HL-60/S4 treated with phorbol 12-myristate 13-acetate at 8.2 ng/mL for 4 days and 3 days (cell line): Measurements from ENCODE around the gene AKAP13.
"Not testable (repeated sequence)": the region's sequence is repeated elsewhere in the genome, so short reads cannot be mapped to it uniquely, and the experiment has no call there.

ENCODE experiments used
- in situ Hi-C: fragments of 300-500 bp; cut with MboI; formaldehyde crosslinking; loops from 2 replicates; pipeline ENCODE4 v1.15.0; 2022; ENCODE audit warnings: low sequenced_read_pairs

The AKAP13 gene

GRCh38 chr15:85583442-85583841 is 203.0 kb downstream of the AKAP13 start:
- in situ Hi-C loops: no loop called here

- in situ Hi-C loops: no loop called here
These were observed 203.6 kb downstream of the AKAP13 start for GRCh38 chr15:85583923-85584390.

GRCh38 chr15:85584872-85585271 is 204.5 kb downstream of the AKAP13 start:
- in situ Hi-C loops: no loop called here

- in situ Hi-C loops: not testable (repeated sequence)
These were observed 205.8 kb downstream of the AKAP13 start for GRCh38 chr15:85586196-85586595.

- in situ Hi-C loops: no loop called here
These were observed 207.5 kb downstream of the AKAP13 start for GRCh38 chr15:85587707-85588411.

GRCh38 chr15:85588677-85589076 is 208.3 kb downstream of the AKAP13 start:
- in situ Hi-C loops: no loop called here

GRCh38 chr15:85589851-85590250 is 209.4 kb downstream of the AKAP13 start:
- in situ Hi-C loops: no loop called here

GRCh38 chr15:85591622-85592021 is 211.2 kb downstream of the AKAP13 start:
- in situ Hi-C loops: no loop called here

GRCh38 chr15:85592148-85592547 is 211.7 kb downstream of the AKAP13 start:
- in situ Hi-C loops: no loop called here

- in situ Hi-C loops: no loop called here
These were observed 213.5 kb downstream of the AKAP13 start for GRCh38 chr15:85593809-85594445.

- in situ Hi-C loops: no loop called here
These were observed 215.6 kb downstream of the AKAP13 start for GRCh38 chr15:85595804-85596536.

GRCh38 chr15:85597155-85597815 is 216.9 kb downstream of the AKAP13 start:
- in situ Hi-C loops: no loop called here

GRCh38 chr15:85598219-85598618 is 217.8 kb downstream of the AKAP13 start:
- in situ Hi-C loops: no loop called here

GRCh38 chr15:85598718-85599398 is 218.5 kb downstream of the AKAP13 start:
- in situ Hi-C loops: no loop called here

GRCh38 chr15:85600001-85600400 is 219.6 kb downstream of the AKAP13 start:
- in situ Hi-C loops: no loop called here

- in situ Hi-C loops: no loop called here
These were observed 222.8 kb downstream of the AKAP13 start for GRCh38 chr15:85603160-85603559.

GRCh38 chr15:85603703-85604102 is 223.3 kb downstream of the AKAP13 start:
- in situ Hi-C loops: no loop called here

- in situ Hi-C loops: no loop called here
These were observed 223.8 kb downstream of the AKAP13 start for GRCh38 chr15:85604194-85604593.

- in situ Hi-C loops: no loop called here
These were observed 226.3 kb downstream of the AKAP13 start for GRCh38 chr15:85606738-85607137.

GRCh38 chr15:85607141-85607806 is 226.9 kb downstream of the AKAP13 start:
- in situ Hi-C loops: no loop called here
